GM12878 (cell line): ENCODE measurements around the gene HCFC1. TPM values are rescaled to one million over a fixed set of nuclear protein-coding genes. Genes with fewer than 3 reads are reported as not detected.

Experiments
- CBX5 ChIP-seq: sonication (generic); IDR thresholded peaks from 2 replicates; pipeline ENCODE4 v1.6.1; 2016; ENCODE audit warnings: low read depth, moderate library complexity, mild to moderate bottlenecking, inconsistent platforms
- FOS ChIP-seq: IDR thresholded peaks from 3 replicates; pipeline ENCODE4 v1.6.1; 2011; ENCODE audit warnings: borderline replicate concordance; ENCODE audit not compliant: insufficient read length; ENCODE audit errors: extremely low read depth
- JUNB ChIP-seq: IDR thresholded peaks from 2 replicates; pipeline ENCODE4 v1.6.1; 2016; ENCODE audit warnings: antibody characterized with exemption, mild to moderate bottlenecking
- LARP7 ChIP-seq: fragments of 450-650 bp; IDR thresholded peaks from 2 replicates; pipeline ENCODE4 v1.6.1; 2017; ENCODE audit warnings: mild to moderate bottlenecking
- TAF1 ChIP-seq: IDR thresholded peaks from 2 replicates; pipeline ENCODE4 v1.6.1; 2011; ENCODE audit warnings: mild to moderate bottlenecking, low read depth, low read length, borderline replicate concordance
- TARDBP ChIP-seq: IDR thresholded peaks from 2 replicates; pipeline ENCODE4 v1.6.1; 2016; ENCODE audit warnings: borderline replicate concordance
- polyA plus RNA-seq, 11 experiments: library from polyadenylated mRNA; depleted of rRNA in 4 of 11; unstranded in 6 of 11; stranded (reverse) in 5 of 11; fragments of >200 nt; fragmentation: Nextera tagmentation in 4 of 11; fragmentation: Illumina TruSeq in 1 of 11; extraction: Ambion mirVana in 4 of 11; extraction: Trizol in 1 of 11; gene quantifications; 1 replicate in 1 of 11; 2 replicates in 10 of 11; pipeline versions ENCODE4 v1.2.1 to v1.2.3, GENCODE V29; 2011 to 2016; ENCODE audit warnings: inconsistent platforms in 2 of 11, missing spikeins in 2 of 11, low read depth in 1 of 11
- total RNA-seq, 4 experiments: library from RNA; depleted of rRNA in 3 of 4; stranded (reverse); fragments of >200 nt in 3 of 4; fragmentation: Illumina TruSeq in 1 of 4; extraction: Trizol in 1 of 4; gene quantifications; 2 replicates each; pipeline versions ENCODE4 v1.2.1 to v1.2.3, GENCODE V29; 2013 to 2021
- TF ChIP-seq, protein P1 (sequence below): fragments of 450-650 bp; formaldehyde crosslinking; IDR thresholded peaks from 2 replicates; pipeline ENCODE4 v1.5.0; 2022; ENCODE audit warnings: mild to moderate bottlenecking, missing genetic modification characterization
- TF ChIP-seq, protein P2 (sequence below): IDR thresholded peaks from 2 replicates; pipeline ENCODE4 v1.6.1; 2011; ENCODE audit warnings: low read depth, mild to moderate bottlenecking, low read length, moderate library complexity, borderline replicate concordance; ENCODE audit errors: extremely low read depth
- TF ChIP-seq, protein P3 (sequence below): fragments of 450-650 bp; formaldehyde crosslinking; IDR thresholded peaks from 2 replicates; pipeline ENCODE4 v1.4.0; 2020; ENCODE audit warnings: mild to moderate bottlenecking, moderate library complexity

Gene HCFC1
- total and polyA plus RNA-seq, 10 of the 15 experiments (the other 5 are each of a cell fraction or from before 2014, with no cell fraction given), result 3.9 to 92.7 (median 23.5) TPM

DNA sequence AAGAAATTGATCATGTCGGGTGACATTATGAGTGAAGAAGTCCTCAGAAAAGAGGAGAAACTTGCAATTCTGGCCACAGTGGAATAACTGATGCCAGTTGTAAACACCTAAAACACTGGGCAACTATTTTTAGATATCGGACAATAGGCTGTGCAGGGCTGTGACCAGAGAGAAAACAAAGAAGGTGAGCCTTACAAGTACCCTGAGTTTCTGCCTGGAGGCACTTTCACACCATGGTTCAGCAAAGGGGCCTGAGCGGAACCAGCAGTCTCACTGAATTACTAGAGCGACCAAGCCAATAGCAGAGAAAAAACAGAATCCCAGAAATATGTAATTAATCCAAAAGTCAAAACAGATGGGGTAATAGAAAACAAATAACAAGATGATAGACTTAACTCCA lies 36.9 kb upstream of the HCFC1 start (continued):
- TF ChIP-seq CBX5 (no peak), LARP7 (no peak), FOS (no peak), TAF1 (no peak), TARDBP (no peak), JUNB (no peak)
- TF ChIP-seq, protein P1, sequence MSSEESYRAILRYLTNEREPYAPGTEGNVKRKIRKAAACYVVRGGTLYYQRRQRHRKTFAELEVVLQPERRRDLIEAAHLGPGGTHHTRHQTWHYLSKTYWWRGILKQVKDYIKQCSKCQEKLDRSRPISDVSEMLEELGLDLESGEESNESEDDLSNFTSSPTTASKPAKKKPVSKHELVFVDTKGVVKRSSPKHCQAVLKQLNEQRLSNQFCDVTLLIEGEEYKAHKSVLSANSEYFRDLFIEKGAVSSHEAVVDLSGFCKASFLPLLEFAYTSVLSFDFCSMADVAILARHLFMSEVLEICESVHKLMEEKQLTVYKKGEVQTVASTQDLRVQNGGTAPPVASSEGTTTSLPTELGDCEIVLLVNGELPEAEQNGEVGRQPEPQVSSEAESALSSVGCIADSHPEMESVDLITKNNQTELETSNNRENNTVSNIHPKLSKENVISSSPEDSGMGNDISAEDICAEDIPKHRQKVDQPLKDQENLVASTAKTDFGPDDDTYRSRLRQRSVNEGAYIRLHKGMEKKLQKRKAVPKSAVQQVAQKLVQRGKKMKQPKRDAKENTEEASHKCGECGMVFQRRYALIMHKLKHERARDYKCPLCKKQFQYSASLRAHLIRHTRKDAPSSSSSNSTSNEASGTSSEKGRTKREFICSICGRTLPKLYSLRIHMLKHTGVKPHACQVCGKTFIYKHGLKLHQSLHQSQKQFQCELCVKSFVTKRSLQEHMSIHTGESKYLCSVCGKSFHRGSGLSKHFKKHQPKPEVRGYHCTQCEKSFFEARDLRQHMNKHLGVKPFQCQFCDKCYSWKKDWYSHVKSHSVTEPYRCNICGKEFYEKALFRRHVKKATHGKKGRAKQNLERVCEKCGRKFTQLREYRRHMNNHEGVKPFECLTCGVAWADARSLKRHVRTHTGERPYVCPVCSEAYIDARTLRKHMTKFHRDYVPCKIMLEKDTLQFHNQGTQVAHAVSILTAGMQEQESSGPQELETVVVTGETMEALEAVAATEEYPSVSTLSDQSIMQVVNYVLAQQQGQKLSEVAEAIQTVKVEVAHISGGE (CRISPR knock-in tag), result no peak
- TF ChIP-seq, protein P2, sequence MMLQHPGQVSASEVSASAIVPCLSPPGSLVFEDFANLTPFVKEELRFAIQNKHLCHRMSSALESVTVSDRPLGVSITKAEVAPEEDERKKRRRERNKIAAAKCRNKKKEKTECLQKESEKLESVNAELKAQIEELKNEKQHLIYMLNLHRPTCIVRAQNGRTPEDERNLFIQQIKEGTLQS, result no peak
- TF ChIP-seq, protein P3, sequence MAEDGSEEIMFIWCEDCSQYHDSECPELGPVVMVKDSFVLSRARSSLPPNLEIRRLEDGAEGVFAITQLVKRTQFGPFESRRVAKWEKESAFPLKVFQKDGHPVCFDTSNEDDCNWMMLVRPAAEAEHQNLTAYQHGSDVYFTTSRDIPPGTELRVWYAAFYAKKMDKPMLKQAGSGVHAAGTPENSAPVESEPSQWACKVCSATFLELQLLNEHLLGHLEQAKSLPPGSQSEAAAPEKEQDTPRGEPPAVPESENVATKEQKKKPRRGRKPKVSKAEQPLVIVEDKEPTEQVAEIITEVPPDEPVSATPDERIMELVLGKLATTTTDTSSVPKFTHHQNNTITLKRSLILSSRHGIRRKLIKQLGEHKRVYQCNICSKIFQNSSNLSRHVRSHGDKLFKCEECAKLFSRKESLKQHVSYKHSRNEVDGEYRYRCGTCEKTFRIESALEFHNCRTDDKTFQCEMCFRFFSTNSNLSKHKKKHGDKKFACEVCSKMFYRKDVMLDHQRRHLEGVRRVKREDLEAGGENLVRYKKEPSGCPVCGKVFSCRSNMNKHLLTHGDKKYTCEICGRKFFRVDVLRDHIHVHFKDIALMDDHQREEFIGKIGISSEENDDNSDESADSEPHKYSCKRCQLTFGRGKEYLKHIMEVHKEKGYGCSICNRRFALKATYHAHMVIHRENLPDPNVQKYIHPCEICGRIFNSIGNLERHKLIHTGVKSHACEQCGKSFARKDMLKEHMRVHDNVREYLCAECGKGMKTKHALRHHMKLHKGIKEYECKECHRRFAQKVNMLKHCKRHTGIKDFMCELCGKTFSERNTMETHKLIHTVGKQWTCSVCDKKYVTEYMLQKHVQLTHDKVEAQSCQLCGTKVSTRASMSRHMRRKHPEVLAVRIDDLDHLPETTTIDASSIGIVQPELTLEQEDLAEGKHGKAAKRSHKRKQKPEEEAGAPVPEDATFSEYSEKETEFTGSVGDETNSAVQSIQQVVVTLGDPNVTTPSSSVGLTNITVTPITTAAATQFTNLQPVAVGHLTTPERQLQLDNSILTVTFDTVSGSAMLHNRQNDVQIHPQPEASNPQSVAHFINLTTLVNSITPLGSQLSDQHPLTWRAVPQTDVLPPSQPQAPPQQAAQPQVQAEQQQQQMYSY (CRISPR knock-in tag), result no peak
